Endothelial cell (in vitro differentiated cells): ENCODE data around the gene CALML3. TPM values are rescaled to one million over a fixed set of nuclear protein-coding genes. Genes with fewer than 3 reads are reported as not detected.

Source experiments
- DNase-seq: peaks from one replicate; pipeline ENCODE4 v3.0.0; 2021; ENCODE audit warnings: low spot score
- H3K27ac Mint-ChIP-seq: one replicate; pipeline ENCODE4 v1.8.0; 2021; ENCODE audit warnings: mixed read lengths, inconsistent platforms; ENCODE audit not compliant: unreplicated experiment
- H3K27me3 Mint-ChIP-seq: one replicate; pipeline ENCODE4 v1.8.0; 2021; ENCODE audit warnings: mild to moderate bottlenecking, moderate library complexity, mixed read lengths, inconsistent platforms; ENCODE audit not compliant: unreplicated experiment
- H3K36me3 Mint-ChIP-seq: one replicate; pipeline ENCODE4 v1.8.0; 2021; ENCODE audit warnings: mild to moderate bottlenecking, low read depth, mixed read lengths, inconsistent platforms; ENCODE audit not compliant: unreplicated experiment
- H3K4me1 Mint-ChIP-seq: one replicate; pipeline ENCODE4 v1.8.0; 2021; ENCODE audit warnings: mild to moderate bottlenecking, mixed read lengths, inconsistent platforms; ENCODE audit not compliant: unreplicated experiment
- H3K4me3 Mint-ChIP-seq: one replicate; pipeline ENCODE4 v1.8.0; 2021; ENCODE audit warnings: mild to moderate bottlenecking, mixed read lengths, inconsistent platforms; ENCODE audit not compliant: unreplicated experiment
- H3K9me3 Mint-ChIP-seq: one replicate; pipeline ENCODE4 v1.8.0; 2021; ENCODE audit warnings: mixed read lengths, inconsistent platforms; ENCODE audit not compliant: unreplicated experiment
- CTCF ChIP-seq: fragments of 200-600 bp; sonication (generic); IDR thresholded peaks from one replicate; pipeline ENCODE4 v1.5.0; 2021; ENCODE audit warnings: antibody characterized with exemption; ENCODE audit not compliant: unreplicated experiment
- total RNA-seq: library from RNA; stranded (reverse); fragmentation: NEBNext Ultra II Directional; extraction: Animal tissue kit (Norgen Biotek cat#: 25700); gene quantifications from one replicate; pipeline ENCODE4 v1.2.1, GENCODE V29; 2021; ENCODE audit not compliant: unreplicated experiment

Gene CALML3
- total RNA-seq, 1 donor from 2014 or later: not detected

- no peak for TF ChIP-seq CTCF
- Mint-ChIP-seq H3K4me3 (no peak overlapping the region), H3K27ac (no peak overlapping the region), H3K4me1 (peaks cover 31% of the 10 kb centered on the region), H3K27me3 (peaks cover 9% of the 10 kb centered on the region), H3K36me3 (no peaks in the 10 kb centered on the region), H3K9me3 (no peaks in the 10 kb centered on the region)
- no peak for DNase-seq
Measured at GRCh38 chr10:5550621-5551530, 26.1 kb downstream of the CALML3 start.

- no peak for DNase-seq
- Mint-ChIP-seq H3K4me3 (no peak overlapping the region), H3K4me1 (peaks cover 28% of the 10 kb centered on the region), H3K9me3 (no peaks in the 10 kb centered on the region), H3K27ac (no peak overlapping the region), H3K27me3 (peaks cover 10% of the 10 kb centered on the region), H3K36me3 (no peaks in the 10 kb centered on the region)
- no peak for TF ChIP-seq CTCF
Measured at GRCh38 chr10:5551531-5552375, 27.0 kb downstream of the CALML3 start.

- Mint-ChIP-seq H3K27ac (peak overlapping the region; percentile 73), H3K27me3 (peaks cover 10% of the 10 kb centered on the region), H3K4me1 (peaks cover 25% of the 10 kb centered on the region), H3K36me3 (no peaks in the 10 kb centered on the region), H3K9me3 (no peaks in the 10 kb centered on the region), H3K4me3 (no peak overlapping the region)
- DNase-seq: no peak
- TF ChIP-seq CTCF: no peak
Measured at GRCh38 chr10:5552376-5553321, 27.9 kb downstream of the CALML3 start.

GRCh38 chr10:5553400-5554170, 28.8 kb downstream of the CALML3 start:
- Mint-ChIP-seq H3K36me3 (no peaks in the 10 kb centered on the region), H3K4me1 (peaks cover 25% of the 10 kb centered on the region), H3K9me3 (no peaks in the 10 kb centered on the region), H3K27me3 (peaks cover 10% of the 10 kb centered on the region), H3K27ac (peak overlapping the region; percentile 73), H3K4me3 (no peak overlapping the region)
- no peak for TF ChIP-seq CTCF
- DNase-seq: no peak
